ENCODE measurements around the gene KCNH1. TPM values are rescaled to one million over a fixed set of nuclear protein-coding genes. Genes with fewer than 3 reads are reported as not detected.

Gene KCNH1
- total and polyA plus RNA-seq, 10 of the 15 experiments (the other 5 are each of a cell fraction or from before 2014, with no cell fraction given) = 0.02 to 0.04 (median 0.04) TPM; not detected in 7

GRCh38 chr1:210696709-210697108 lies 437.2 kb downstream of the KCNH1 start (continued):
- TF ChIP-seq CHD4 (IDR thresholded peaks at IDR 0.05) (no peak), EGR1 (IDR thresholded peaks at IDR 0.05; ENCODE audit: borderline replicate concordance in 1 of 2, low read depth in 2 of 2, low read length in 2 of 2) (no peak), HSF1 (IDR thresholded peaks at IDR 0.05; ENCODE audit: low read depth, low read length) (no peak), NR2C1 (IDR thresholded peaks at IDR 0.05) (no peak), RAD21 (IDR thresholded peaks at IDR 0.05; ENCODE audit: insufficient read depth, low read depth, low read length) (no peak), SUZ12 (IDR thresholded peaks at IDR 0.05; ENCODE audit: unreplicated experiment) (no peak), RUNX3 (IDR thresholded peaks at IDR 0.05; ENCODE audit: low read length) (peak; percentile 89), NFYB (IDR thresholded peaks at IDR 0.05; ENCODE audit: insufficient read depth, low read depth, low read length) (no peak), POU2F2 (IDR thresholded peaks at IDR 0.05; ENCODE audit: borderline replicate concordance, low read depth, low read length) (peak; percentile 58; the same call in 1 of the 3 replicates), RFX5 (IDR thresholded peaks at IDR 0.05; ENCODE audit: low read depth, low read length) (no peak), NFXL1 (IDR thresholded peaks at IDR 0.05; ENCODE audit: borderline replicate concordance) (no peak), WRNIP1 (IDR thresholded peaks at IDR 0.05; ENCODE audit: borderline replicate concordance, low read depth, low read length) (no peak), NBN (IDR thresholded peaks at IDR 0.05) (no peak), SMARCA5 (IDR thresholded peaks at IDR 0.05) (no peak), CREM (IDR thresholded peaks at IDR 0.05; ENCODE audit: low read depth) (no peak), YY1 (IDR thresholded peaks at IDR 0.05; ENCODE audit: low read depth, low read length) (peak; percentile 78), MEF2A (IDR thresholded peaks at IDR 0.05; ENCODE audit: insufficient read depth, low read depth, low read length) (peak; percentile 70; the same call in 1 of the 2 replicates), BHLHE40 (IDR thresholded peaks at IDR 0.05; ENCODE audit: borderline replicate concordance in 1 of 2, low read depth in 2 of 2, low read length in 1 of 2) (peak in 1 of 2 experiments; percentile 45; a peak in 1 of 4 replicates), HDAC2 (IDR thresholded peaks at IDR 0.05) (no peak), HDAC6 (IDR thresholded peaks at IDR 0.05; ENCODE audit: unreplicated experiment) (no peak), ESRRA (IDR thresholded peaks at IDR 0.05; ENCODE audit: low read length) (no peak), NFIC (IDR thresholded peaks at IDR 0.05; ENCODE audit: low read depth, low read length) (no peak)
- TF ChIP-seq, protein P1, sequence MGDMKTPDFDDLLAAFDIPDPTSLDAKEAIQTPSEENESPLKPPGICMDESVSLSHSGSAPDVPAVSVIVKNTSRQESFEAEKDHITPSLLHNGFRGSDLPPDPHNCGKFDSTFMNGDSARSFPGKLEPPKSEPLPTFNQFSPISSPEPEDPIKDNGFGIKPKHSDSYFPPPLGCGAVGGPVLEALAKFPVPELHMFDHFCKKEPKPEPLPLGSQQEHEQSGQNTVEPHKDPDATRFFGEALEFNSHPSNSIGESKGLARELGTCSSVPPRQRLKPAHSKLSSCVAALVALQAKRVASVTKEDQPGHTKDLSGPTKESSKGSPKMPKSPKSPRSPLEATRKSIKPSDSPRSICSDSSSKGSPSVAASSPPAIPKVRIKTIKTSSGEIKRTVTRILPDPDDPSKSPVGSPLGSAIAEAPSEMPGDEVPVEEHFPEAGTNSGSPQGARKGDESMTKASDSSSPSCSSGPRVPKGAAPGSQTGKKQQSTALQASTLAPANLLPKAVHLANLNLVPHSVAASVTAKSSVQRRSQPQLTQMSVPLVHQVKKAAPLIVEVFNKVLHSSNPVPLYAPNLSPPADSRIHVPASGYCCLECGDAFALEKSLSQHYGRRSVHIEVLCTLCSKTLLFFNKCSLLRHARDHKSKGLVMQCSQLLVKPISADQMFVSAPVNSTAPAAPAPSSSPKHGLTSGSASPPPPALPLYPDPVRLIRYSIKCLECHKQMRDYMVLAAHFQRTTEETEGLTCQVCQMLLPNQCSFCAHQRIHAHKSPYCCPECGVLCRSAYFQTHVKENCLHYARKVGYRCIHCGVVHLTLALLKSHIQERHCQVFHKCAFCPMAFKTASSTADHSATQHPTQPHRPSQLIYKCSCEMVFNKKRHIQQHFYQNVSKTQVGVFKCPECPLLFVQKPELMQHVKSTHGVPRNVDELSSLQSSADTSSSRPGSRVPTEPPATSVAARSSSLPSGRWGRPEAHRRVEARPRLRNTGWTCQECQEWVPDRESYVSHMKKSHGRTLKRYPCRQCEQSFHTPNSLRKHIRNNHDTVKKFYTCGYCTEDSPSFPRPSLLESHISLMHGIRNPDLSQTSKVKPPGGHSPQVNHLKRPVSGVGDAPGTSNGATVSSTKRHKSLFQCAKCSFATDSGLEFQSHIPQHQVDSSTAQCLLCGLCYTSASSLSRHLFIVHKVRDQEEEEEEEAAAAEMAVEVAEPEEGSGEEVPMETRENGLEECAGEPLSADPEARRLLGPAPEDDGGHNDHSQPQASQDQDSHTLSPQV (IDR thresholded peaks at IDR 0.05) = no peak
- TF ChIP-seq, protein P2, sequence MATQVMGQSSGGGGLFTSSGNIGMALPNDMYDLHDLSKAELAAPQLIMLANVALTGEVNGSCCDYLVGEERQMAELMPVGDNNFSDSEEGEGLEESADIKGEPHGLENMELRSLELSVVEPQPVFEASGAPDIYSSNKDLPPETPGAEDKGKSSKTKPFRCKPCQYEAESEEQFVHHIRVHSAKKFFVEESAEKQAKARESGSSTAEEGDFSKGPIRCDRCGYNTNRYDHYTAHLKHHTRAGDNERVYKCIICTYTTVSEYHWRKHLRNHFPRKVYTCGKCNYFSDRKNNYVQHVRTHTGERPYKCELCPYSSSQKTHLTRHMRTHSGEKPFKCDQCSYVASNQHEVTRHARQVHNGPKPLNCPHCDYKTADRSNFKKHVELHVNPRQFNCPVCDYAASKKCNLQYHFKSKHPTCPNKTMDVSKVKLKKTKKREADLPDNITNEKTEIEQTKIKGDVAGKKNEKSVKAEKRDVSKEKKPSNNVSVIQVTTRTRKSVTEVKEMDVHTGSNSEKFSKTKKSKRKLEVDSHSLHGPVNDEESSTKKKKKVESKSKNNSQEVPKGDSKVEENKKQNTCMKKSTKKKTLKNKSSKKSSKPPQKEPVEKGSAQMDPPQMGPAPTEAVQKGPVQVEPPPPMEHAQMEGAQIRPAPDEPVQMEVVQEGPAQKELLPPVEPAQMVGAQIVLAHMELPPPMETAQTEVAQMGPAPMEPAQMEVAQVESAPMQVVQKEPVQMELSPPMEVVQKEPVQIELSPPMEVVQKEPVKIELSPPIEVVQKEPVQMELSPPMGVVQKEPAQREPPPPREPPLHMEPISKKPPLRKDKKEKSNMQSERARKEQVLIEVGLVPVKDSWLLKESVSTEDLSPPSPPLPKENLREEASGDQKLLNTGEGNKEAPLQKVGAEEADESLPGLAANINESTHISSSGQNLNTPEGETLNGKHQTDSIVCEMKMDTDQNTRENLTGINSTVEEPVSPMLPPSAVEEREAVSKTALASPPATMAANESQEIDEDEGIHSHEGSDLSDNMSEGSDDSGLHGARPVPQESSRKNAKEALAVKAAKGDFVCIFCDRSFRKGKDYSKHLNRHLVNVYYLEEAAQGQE (IDR thresholded peaks at IDR 0.05; ENCODE audit: low read depth, low read length) = no peak

Measured in GM12878 (cell line).